GM12865 (cell line): Measurements from ENCODE around the gene LRRC7.

Experiments used
- DNase-seq: peaks from one replicate; pipeline ENCODE4 v3.0.0; 2010; ENCODE audit warnings: low read depth
- H3K4me3 ChIP-seq: 2 replicates; pipeline ENCODE4 v1.5.1; 2011; ENCODE audit warnings: mild to moderate bottlenecking, low read depth, low read length, control low read depth
- TF ChIP-seq, protein P1 (sequence below): IDR thresholded peaks from 2 replicates; pipeline ENCODE4 v1.5.1; 2011; ENCODE audit warnings: low read length, control low read depth, low read depth, inconsistent platforms; ENCODE audit not compliant: insufficient read depth; ENCODE audit errors: missing control alignments

LRRC7 gene

DNA sequence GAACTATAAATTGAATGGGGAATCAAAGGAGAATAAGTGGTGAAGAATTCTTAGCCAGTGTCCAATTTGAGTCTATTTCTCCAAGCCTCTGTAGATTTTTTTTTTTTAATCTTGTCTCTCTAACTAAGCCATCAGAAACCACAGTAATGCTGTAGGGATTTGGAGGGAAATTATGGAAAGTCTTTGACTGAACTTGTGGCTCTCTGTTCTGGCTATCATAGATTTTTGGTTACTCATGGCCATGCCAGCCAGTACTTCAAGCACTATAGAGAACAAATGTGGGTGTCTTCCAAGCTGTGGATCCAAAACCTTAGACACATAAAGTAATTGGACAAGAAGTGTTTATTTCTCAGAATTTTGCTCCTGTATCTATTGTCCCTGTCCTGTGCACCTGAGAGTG, 489.8 kb downstream of the LRRC7 start:
- no peak for DNase-seq
- TF ChIP-seq, protein P1, sequence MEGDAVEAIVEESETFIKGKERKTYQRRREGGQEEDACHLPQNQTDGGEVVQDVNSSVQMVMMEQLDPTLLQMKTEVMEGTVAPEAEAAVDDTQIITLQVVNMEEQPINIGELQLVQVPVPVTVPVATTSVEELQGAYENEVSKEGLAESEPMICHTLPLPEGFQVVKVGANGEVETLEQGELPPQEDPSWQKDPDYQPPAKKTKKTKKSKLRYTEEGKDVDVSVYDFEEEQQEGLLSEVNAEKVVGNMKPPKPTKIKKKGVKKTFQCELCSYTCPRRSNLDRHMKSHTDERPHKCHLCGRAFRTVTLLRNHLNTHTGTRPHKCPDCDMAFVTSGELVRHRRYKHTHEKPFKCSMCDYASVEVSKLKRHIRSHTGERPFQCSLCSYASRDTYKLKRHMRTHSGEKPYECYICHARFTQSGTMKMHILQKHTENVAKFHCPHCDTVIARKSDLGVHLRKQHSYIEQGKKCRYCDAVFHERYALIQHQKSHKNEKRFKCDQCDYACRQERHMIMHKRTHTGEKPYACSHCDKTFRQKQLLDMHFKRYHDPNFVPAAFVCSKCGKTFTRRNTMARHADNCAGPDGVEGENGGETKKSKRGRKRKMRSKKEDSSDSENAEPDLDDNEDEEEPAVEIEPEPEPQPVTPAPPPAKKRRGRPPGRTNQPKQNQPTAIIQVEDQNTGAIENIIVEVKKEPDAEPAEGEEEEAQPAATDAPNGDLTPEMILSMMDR = no peak
- H3K4me3 ChIP-seq = no peak overlapping the region

DNA sequence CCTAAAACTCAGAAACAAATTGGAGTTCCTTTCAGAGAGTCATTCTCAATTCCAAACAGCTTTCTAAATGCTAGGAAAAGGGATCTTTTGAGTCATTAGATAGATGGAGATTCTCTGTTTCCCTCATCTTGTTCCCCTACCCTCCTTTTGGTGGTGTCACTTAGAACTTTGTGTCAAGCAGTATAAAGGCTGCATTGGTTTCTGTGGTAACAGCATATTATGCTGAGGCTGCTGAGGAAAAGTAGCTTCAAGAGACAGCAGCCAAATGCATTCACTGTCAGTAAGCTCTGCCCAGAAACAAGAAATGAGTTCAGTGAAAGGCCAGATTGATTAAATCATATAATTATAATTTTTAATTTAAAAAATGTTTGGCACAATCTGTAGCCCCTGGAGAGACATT, 493.5 kb downstream of the LRRC7 start:
- H3K4me3 ChIP-seq = no peak overlapping the region
- no peak for DNase-seq

DNA sequence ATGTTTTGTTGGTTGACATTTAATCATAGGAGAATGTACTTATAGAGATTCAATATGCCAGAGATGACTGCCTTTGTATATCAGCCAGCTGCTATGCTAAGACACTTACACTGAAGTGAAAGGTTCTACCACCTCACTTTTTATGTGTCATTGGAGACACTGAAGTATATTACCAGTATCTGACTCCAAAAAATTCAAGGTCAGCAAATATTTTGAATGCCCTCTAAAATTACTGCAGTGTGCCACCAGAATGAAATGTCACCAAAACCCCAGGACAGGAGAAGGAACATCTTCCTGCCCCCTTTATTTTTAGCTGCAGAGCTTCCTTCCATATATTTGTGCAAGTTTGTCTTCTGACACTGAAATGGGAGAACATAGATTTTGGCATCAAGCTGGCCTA, 496.1 kb downstream of the LRRC7 start:
- H3K4me3 ChIP-seq = no peak overlapping the region
- TF ChIP-seq, protein P1 = no peak
- no peak for DNase-seq

More for the DNA sequence above, 493.5 kb downstream of the LRRC7 start:
- TF ChIP-seq, protein P1 = no peak

DNA sequence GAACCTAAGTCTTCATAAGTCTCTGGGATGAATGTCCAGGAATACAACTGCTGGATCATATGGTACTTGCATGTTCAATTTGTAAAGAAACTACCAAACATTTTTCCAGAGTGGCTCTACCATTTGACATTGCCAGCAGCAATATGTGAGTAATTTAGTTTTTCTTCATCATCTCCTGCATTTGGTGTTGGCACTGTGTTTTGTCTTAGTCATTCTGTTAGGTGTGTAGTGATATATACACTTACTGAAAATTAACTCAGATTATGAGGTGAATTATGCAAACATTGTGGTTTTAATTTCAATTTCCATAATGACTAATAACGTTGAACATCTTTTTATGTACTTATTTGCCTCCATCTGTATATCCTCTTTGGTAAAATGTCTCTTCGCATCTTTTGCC, 499.0 kb downstream of the LRRC7 start:
- no peak for DNase-seq
- TF ChIP-seq, protein P1 = no peak
- H3K4me3 ChIP-seq = no peak overlapping the region

DNA sequence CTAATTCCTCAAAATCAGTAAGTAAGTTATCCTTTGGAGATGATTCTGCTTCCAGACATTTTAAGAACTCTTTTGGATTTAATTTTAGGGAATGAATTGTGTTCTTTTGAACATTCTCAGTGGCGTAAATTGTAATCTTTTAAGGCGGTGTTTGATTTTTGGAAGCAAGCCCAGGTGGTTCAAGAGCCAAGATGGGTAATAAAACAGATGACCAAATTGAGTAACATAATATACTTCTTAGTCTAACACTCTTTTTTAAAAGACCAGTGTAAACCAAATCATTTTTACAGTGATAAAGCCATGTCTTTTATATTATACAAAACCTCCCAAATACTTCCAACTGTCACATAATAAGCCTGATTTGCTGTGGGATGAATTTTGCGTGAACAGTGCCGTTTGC, 503.9 kb downstream of the LRRC7 start:
- no peak overlapping the region for H3K4me3 ChIP-seq
- TF ChIP-seq, protein P1 = no peak
- DNase-seq = no peak

DNA sequence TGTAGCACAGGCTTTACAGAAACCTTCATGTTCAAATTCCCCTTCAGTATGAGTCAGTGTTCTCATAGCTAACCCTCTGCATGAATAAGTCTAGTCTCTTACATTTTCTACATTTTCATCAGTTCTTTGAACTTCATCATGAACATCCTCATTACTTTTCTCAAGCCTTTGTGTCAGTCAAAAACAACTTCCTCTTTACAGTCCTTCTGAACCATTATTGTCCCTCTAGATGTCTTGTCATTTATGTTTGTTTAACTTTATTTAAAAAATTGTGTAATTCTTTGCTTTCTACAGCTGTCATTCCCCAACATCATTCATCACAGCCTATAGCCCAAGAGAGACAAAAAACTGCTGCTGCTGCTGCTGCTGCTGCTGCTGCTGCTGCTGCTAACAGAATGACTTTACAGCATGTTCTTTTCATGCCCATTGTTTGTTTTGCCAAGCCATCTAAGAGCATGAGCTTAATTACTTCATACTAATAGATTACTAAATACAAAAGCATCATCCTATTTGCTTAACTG, 504.6 kb downstream of the LRRC7 start:
- DNase-seq = no peak
- H3K4me3 ChIP-seq = no peak overlapping the region
- TF ChIP-seq, protein P1 = no peak

DNA sequence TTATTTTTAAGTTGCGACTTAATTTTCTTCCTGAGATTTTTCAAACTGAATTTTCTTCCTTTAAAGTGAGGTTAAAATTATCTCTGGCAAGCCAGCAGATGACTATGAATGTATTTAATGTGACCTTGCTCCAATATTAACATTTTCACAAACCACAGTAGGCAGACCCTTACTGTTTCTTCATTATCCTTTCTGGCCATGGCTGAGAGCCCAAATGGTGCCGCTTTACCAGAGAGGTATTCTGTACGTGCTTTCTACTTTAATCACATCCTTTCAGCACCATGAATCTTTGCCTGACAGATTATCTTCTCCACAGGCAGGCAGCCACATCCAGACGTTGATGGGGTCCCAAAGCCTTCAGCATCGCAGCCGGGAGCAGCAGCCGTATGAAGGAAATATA, 508.0 kb downstream of the LRRC7 start:
- no peak for DNase-seq
- TF ChIP-seq, protein P1 = no peak
- no peak overlapping the region for H3K4me3 ChIP-seq
